Left lobe of liver (tissue), 2 donors: ENCODE data around the gene CHDH. TPM values are rescaled to one million over a fixed set of nuclear protein-coding genes. Genes with fewer than 3 reads are reported as not detected.

Experiments
- ATAC-seq: fragments of 200-7000 bp; cut with Tn5 transposase; one replicate; pipeline ENCODE4 v1.9.1; 2020; ENCODE audit warnings: mild to moderate bottlenecking, moderate library complexity
- DNase-seq: peaks from one replicate; pipeline ENCODE4 v3.0.0-alpha.2; 2020; ENCODE audit warnings: low spot score
- total RNA-seq: library from RNA; stranded (reverse); gene quantifications from one replicate; pipeline ENCODE4 v1.2.1, GENCODE V29; 2021
- donor health status: DM: no; HTN: no; CAD: no; lungs with moderate emphysema.
- donor health status: DM: no; HTN: yes; CAD: no.

The CHDH gene
- total RNA-seq, 1 donor from 2014 or later, result 44.7 TPM

GRCh38 chr3:53766706-53767105 lies 79.5 kb downstream of the CHDH start:
- ATAC-seq (no peak), DNase-seq (no peak)

GRCh38 chr3:53765753-53766152 lies 80.5 kb downstream of the CHDH start:
- DNase-seq (no peak), ATAC-seq (no peak)

GRCh38 chr3:53764026-53764775 lies 82.0 kb downstream of the CHDH start:
- no peak for DNase-seq
- ATAC-seq, result no peak

GRCh38 chr3:53763353-53763752 lies 82.9 kb downstream of the CHDH start:
- DNase-seq (no peak), ATAC-seq (no peak)

Other genes with a start within 250 kb of the CHDH start
- gene IL17RB, start 149 bp upstream of the CHDH start, total RNA-seq, result 23.2 TPM
- gene ACTR8, start 35.7 kb upstream of the CHDH start, total RNA-seq, result 9.9 TPM
- gene SELENOK, start 45.4 kb upstream of the CHDH start, total RNA-seq, result 30.3 TPM